Gastrocnemius medialis (tissue), 4 donors: ENCODE measurements around the gene ZBED5. TPM values are rescaled to one million over a fixed set of nuclear protein-coding genes. Genes with fewer than 3 reads are reported as not detected.
"Not testable (repeated sequence)": the region's sequence is repeated elsewhere in the genome, so short reads cannot be mapped to it uniquely, and the experiment has no call there.

ENCODE experiments used
- ATAC-seq, 2 donors: fragments of 150-250 bp; one replicate each; pipeline ENCODE4 v1.9.1; 2016
- DNase-seq, 2 donors: peaks; one replicate each; pipeline ENCODE4 v3.0.0-alpha.2; 2019
- H3K27ac ChIP-seq, 4 donors: fragments of 200-600 bp; sonication (generic); 1 replicate in 1 of 4; 2 replicates in 3 of 4; pipeline ENCODE4 v1.5.1; 2016 to 2018; ENCODE audit warnings: mild to moderate bottlenecking in 2 of 4, moderate library complexity in 1 of 4
- H3K27me3 ChIP-seq, 3 donors: fragments of 200-600 bp; sonication (generic) in 2 of 3; 1 replicate in 1 of 3; 2 replicates in 2 of 3; pipeline versions ENCODE4 v1.5.1 to v1.6.0; 2016 to 2019; ENCODE audit warnings: mild to moderate bottlenecking in 1 of 3, moderate library complexity in 1 of 3
- H3K36me3 ChIP-seq, 2 donors: fragments of 200-600 bp; sonication (generic) in 1 of 2; one replicate each; pipeline ENCODE4 v1.5.1; 2017 to 2018
- H3K4me1 ChIP-seq, 2 donors: fragments of 200-600 bp; sonication (generic) in 1 of 2; one replicate each; pipeline ENCODE4 v1.5.1; 2016 to 2017; ENCODE audit warnings: mild to moderate bottlenecking in 2 of 2
- H3K4me3 ChIP-seq, 4 donors: fragments of 200-600 bp; sonication (generic) in 3 of 4; 1 replicate in 1 of 4; 2 replicates in 3 of 4; pipeline ENCODE4 v1.5.1; 2016 to 2019; ENCODE audit warnings: mild to moderate bottlenecking in 2 of 4
- H3K9me3 ChIP-seq, 3 donors: fragments of 200-600 bp; sonication (generic) in 2 of 3; 1 replicate in 1 of 3; 2 replicates in 2 of 3; pipeline ENCODE4 v1.5.1; 2016 to 2019
- CTCF ChIP-seq, 5 experiments: fragments of 450-650 bp in 3 of 5; fragments of 200-600 bp in 2 of 5; sonication (generic) in 2 of 5; IDR thresholded peaks in 4 of 5; conservative IDR thresholded peaks in 1 of 5; 1 replicate in 4 of 5; 2 replicates in 1 of 5; pipeline ENCODE4 v1.5.1; 2016 to 2019; ENCODE audit warnings: antibody characterized with exemption in 5 of 5, mild to moderate bottlenecking in 3 of 5, moderate library complexity in 3 of 5
- POLR2A ChIP-seq, 2 donors: fragments of 450-650 bp; IDR thresholded peaks; one replicate each; pipeline ENCODE4 v1.6.1; 2017; ENCODE audit warnings: antibody characterized with exemption in 2 of 2, mild to moderate bottlenecking in 2 of 2, moderate library complexity in 2 of 2
- in situ Hi-C, 4 donors: fragments of 200-750 bp; cut with MboI; loops; one replicate each; pipeline versions ENCODE4 v1.15.0 to v1.8.0; 2017; ENCODE audit warnings: low sequenced_read_pairs in 4 of 4
- intact Hi-C: fragments of 100-400 bp; cut with DNase I; formaldehyde crosslinking; loops from one replicate; pipeline ENCODE4 v1.15.1; 2023; ENCODE audit warnings: low total_unique reads
- total RNA-seq, 4 donors: library from RNA; depleted of rRNA; stranded (reverse); fragments of >200 nt; gene quantifications; one replicate each; pipeline versions ENCODE4 v1.1.0 to v1.2.3, GENCODE V29; 2016

Gene ZBED5
- total RNA-seq, 4 donors from 2014 or later, result 11.3 to 36.3 (median 18.5) TPM

- Histone ChIP-seq H3K4me1 (peaks cover 17 to 19% of the 10 kb centered on the region in 2 donors), H3K36me3 (no peaks in the 10 kb centered on the region), H3K9me3 (no peaks in the 10 kb centered on the region), H3K27ac (no peak overlapping the region), H3K4me3 (no peak overlapping the region), H3K27me3 (no peaks in the 10 kb centered on the region)
- intact Hi-C loops, result no loop called here
- TF ChIP-seq POLR2A (IDR thresholded peaks at IDR 0.05) (no peak), CTCF (IDR thresholded peaks at IDR 0.05 in 4 of 5, conservative IDR thresholded peaks at IDR 0.05 in 1 of 5) (no peak)
- no peak for ATAC-seq
- no peak for DNase-seq
- in situ Hi-C loops, result no loop called here
Measured at GRCh38 chr11:10844356-10844755, 13.5 kb downstream of the ZBED5 start.

- DNase-seq (no peak), ATAC-seq (no peak)
- H3K27me3 ChIP-seq, result no peaks in the 10 kb centered on the region
- H3K9me3 ChIP-seq, result no peaks in the 10 kb centered on the region
- peaks cover 0 to under 1% of the 10 kb centered on the region in 2 donors for H3K4me1 ChIP-seq
- in situ Hi-C loops (no loop called here), intact Hi-C loops (no loop called here)
- no peaks in the 10 kb centered on the region for H3K36me3 ChIP-seq
- TF ChIP-seq CTCF (IDR thresholded peaks at IDR 0.05 in 4 of 5, conservative IDR thresholded peaks at IDR 0.05 in 1 of 5), result no peak
- no peak overlapping the region for H3K4me3 ChIP-seq
- no peak overlapping the region for H3K27ac ChIP-seq
Measured at GRCh38 chr11:10838881-10839280, 19.0 kb downstream of the ZBED5 start.

- in situ Hi-C loops, result no loop called here
- intact Hi-C loops, result no loop called here
- TF ChIP-seq CTCF (IDR thresholded peaks at IDR 0.05 in 4 of 5, conservative IDR thresholded peaks at IDR 0.05 in 1 of 5) (no peak), POLR2A (IDR thresholded peaks at IDR 0.05) (no peak)
- H3K27ac ChIP-seq, result no peak overlapping the region
- DNase-seq, result no peak
- H3K9me3 ChIP-seq, result no peaks in the 10 kb centered on the region
- no peak overlapping the region for H3K4me3 ChIP-seq
- no peaks in the 10 kb centered on the region for H3K36me3 ChIP-seq
- peak; percentile 36 to 47 for ATAC-seq
- H3K27me3 ChIP-seq, result no peaks in the 10 kb centered on the region
- no peaks in the 10 kb centered on the region for H3K4me1 ChIP-seq
Measured at GRCh38 chr11:10838083-10838482, 19.8 kb downstream of the ZBED5 start.

GRCh38 chr11:10836884-10837283 is 21.0 kb downstream of the ZBED5 start:
- ATAC-seq, DNase-seq, H3K9me3 ChIP-seq, H3K27ac ChIP-seq, H3K4me1 ChIP-seq, H3K36me3 ChIP-seq, intact Hi-C loops, H3K4me3 ChIP-seq, H3K27me3 ChIP-seq, in situ Hi-C loops: not testable (repeated sequence)

- Histone ChIP-seq H3K36me3 (peaks cover 0 to 4% of the 10 kb centered on the region in 2 donors), H3K9me3 (no peaks in the 10 kb centered on the region), H3K4me3 (no peak overlapping the region), H3K4me1 (no peaks in the 10 kb centered on the region), H3K27ac (no peak overlapping the region), H3K27me3 (no peaks in the 10 kb centered on the region)
- TF ChIP-seq CTCF (IDR thresholded peaks at IDR 0.05 in 4 of 5, conservative IDR thresholded peaks at IDR 0.05 in 1 of 5), result no peak
- in situ Hi-C loops (no loop called here), intact Hi-C loops (no loop called here)
- DNase-seq (no peak), ATAC-seq (no peak)
Measured at GRCh38 chr11:10829139-10829538, 28.7 kb downstream of the ZBED5 start.
